ENCODE measurements around the gene ESRRA. TPM values are rescaled to one million over a fixed set of nuclear protein-coding genes. Genes with fewer than 3 reads are reported as not detected.

The ESRRA gene
- total RNA-seq, 2 experiments from 2014 or later, result 18.5 to 21.7 TPM

GRCh38 chr11:64355078-64355940 is 50.0 kb downstream of the ESRRA start:
- CTCF ChIA-PET, result interaction anchor here (0.6 to 7.0 kb wide), 14 partner anchors 7 to 1747 kb away, joined by 3 to 61 read pairs (median 4); partner anchors contain the start of genes CCDC88B, PRDX5 and TRMT112
- DNase-seq, result peak; percentile 74
- Mint-ChIP-seq H3K9me3 (no peaks in the 10 kb centered on the region), H3K4me3 (no peak overlapping the region), H3K27ac (peak overlapping the region; percentile 61), H3K36me3 (ENCODE audit: low read depth) (peaks cover 2% of the 10 kb centered on the region), H3K4me1 (ENCODE audit: low read depth) (peaks cover 24% of the 10 kb centered on the region), H3K27me3 (ENCODE audit: low read depth) (no peaks in the 10 kb centered on the region)
- intact Hi-C loops (cut with micrococcal nuclease), result loop anchor here (1.0 to 5.0 kb wide), 5 partner anchors 15 to 367 kb away; partner anchors contain the start of genes CCDC88B, NRXN2, PRDX5 and STIP1

GRCh38 chr11:64356498-64357411 is 51.4 kb downstream of the ESRRA start:
- intact Hi-C loops (cut with micrococcal nuclease), result loop anchor here (5.0 kb wide), 2 partner anchors 169 to 366 kb away; partner anchors contain the start of genes NRXN2 and STIP1
- Mint-ChIP-seq H3K27ac (peak overlapping the region; percentile 46), H3K36me3 (ENCODE audit: low read depth) (peaks cover 2% of the 10 kb centered on the region), H3K9me3 (no peaks in the 10 kb centered on the region), H3K27me3 (ENCODE audit: low read depth) (no peaks in the 10 kb centered on the region), H3K4me1 (ENCODE audit: low read depth) (peaks cover 35% of the 10 kb centered on the region), H3K4me3 (no peak overlapping the region)
- CTCF ChIA-PET, result interaction anchor here (0.9 to 7.0 kb wide), 3 partner anchors 9 to 93 kb away, joined by 4 to 61 read pairs (median 6); partner anchors contain the start of gene CCDC88B
- peak; percentile 68 for DNase-seq

- Mint-ChIP-seq H3K27me3 (ENCODE audit: low read depth) (no peaks in the 10 kb centered on the region), H3K4me1 (ENCODE audit: low read depth) (peaks cover 41% of the 10 kb centered on the region), H3K9me3 (no peaks in the 10 kb centered on the region), H3K27ac (no peak overlapping the region), H3K4me3 (no peak overlapping the region), H3K36me3 (ENCODE audit: low read depth) (peaks cover 7% of the 10 kb centered on the region)
- intact Hi-C loops (cut with micrococcal nuclease), result loop anchor here (5.0 kb wide), 2 partner anchors 170 to 365 kb away; partner anchors contain the start of genes NRXN2 and STIP1
- DNase-seq, result no peak
- CTCF ChIA-PET, result interaction anchor here (0.9 to 7.0 kb wide), 4 partner anchors 14 to 92 kb away, joined by 3 to 61 read pairs (median 6); partner anchors contain the start of genes CCDC88B, PRDX5 and TRMT112
These were observed 52.1 kb downstream of the ESRRA start for GRCh38 chr11:64357446-64357845.

- peak; percentile 79 for DNase-seq
- no peaks in the 10 kb centered on the region for H3K9me3 Mint-ChIP-seq
- peaks cover 41% of the 10 kb centered on the region for H3K4me1 Mint-ChIP-seq (ENCODE audit: low read depth)
- CTCF ChIA-PET, result interaction anchor here (0.7 to 7.0 kb wide), 5 partner anchors 15 to 92 kb away, joined by 3 to 61 read pairs (median 3); partner anchors contain the start of genes CCDC88B, PRDX5 and TRMT112
- H3K27ac Mint-ChIP-seq, result no peak overlapping the region
- peaks cover 9% of the 10 kb centered on the region for H3K36me3 Mint-ChIP-seq (ENCODE audit: low read depth)
- H3K27me3 Mint-ChIP-seq (ENCODE audit: low read depth), result no peaks in the 10 kb centered on the region
- intact Hi-C loops (cut with micrococcal nuclease), result loop anchor here (2.0 to 5.0 kb wide), 3 partner anchors 91 to 364 kb away; partner anchors contain the start of genes NRXN2 and STIP1
- H3K4me3 Mint-ChIP-seq, result peak overlapping the region; percentile 45
These were observed 52.7 kb downstream of the ESRRA start for GRCh38 chr11:64357904-64358535.

- Mint-ChIP-seq H3K36me3 (ENCODE audit: low read depth) (peaks cover 11% of the 10 kb centered on the region), H3K4me3 (peak overlapping the region; percentile 45), H3K9me3 (no peaks in the 10 kb centered on the region), H3K4me1 (ENCODE audit: low read depth) (peaks cover 41% of the 10 kb centered on the region), H3K27me3 (ENCODE audit: low read depth) (no peaks in the 10 kb centered on the region), H3K27ac (no peak overlapping the region)
- intact Hi-C loops (cut with micrococcal nuclease), result loop anchor here (2.0 to 5.0 kb wide), 3 partner anchors 90 to 364 kb away; partner anchors contain the start of genes NRXN2 and STIP1
- CTCF ChIA-PET, result interaction anchor here (0.7 to 7.0 kb wide), 5 partner anchors 16 to 91 kb away, joined by 3 to 61 read pairs (median 3); partner anchors contain the start of genes CCDC88B, PRDX5 and TRMT112
- DNase-seq, result no peak
These were observed 53.2 kb downstream of the ESRRA start for GRCh38 chr11:64358536-64358906.

- CTCF ChIA-PET, result interaction anchor here (0.7 to 2.2 kb wide), 10 partner anchors 10 to 330 kb away, joined by 3 to 7 read pairs (median 4); partner anchors contain the start of genes PRDX5 and TRMT112
- H3K9me3 Mint-ChIP-seq, result no peaks in the 10 kb centered on the region
- H3K27ac Mint-ChIP-seq, result peak within 1 kb of the TSS; percentile 34
- DNase-seq, result peak; percentile 60
- intact Hi-C loops (cut with micrococcal nuclease), result loop anchor here (2.0 to 5.0 kb wide), 3 partner anchors 90 to 363 kb away; partner anchors contain the start of genes NRXN2 and STIP1
- peaks cover 41% of the 10 kb centered on the region for H3K4me1 Mint-ChIP-seq (ENCODE audit: low read depth)
- H3K4me3 Mint-ChIP-seq, result peak within 1 kb of the TSS; percentile 91
- H3K27me3 Mint-ChIP-seq (ENCODE audit: low read depth), result no peaks in the 10 kb centered on the region
- H3K36me3 Mint-ChIP-seq (ENCODE audit: low read depth), result peaks cover 14% of the 10 kb centered on the region
These were observed 53.8 kb downstream of the ESRRA start, which contains the start of gene RPS6KA4 for GRCh38 chr11:64358907-64359711. RPS6KA4 (plus strand) TSS chr11:64359162; CDS start chr11:64359236, 74 bp downstream.

- Mint-ChIP-seq H3K27me3 (ENCODE audit: low read depth) (no peaks in the 10 kb centered on the region), H3K9me3 (no peaks in the 10 kb centered on the region), H3K27ac (peak overlapping the region; percentile 34), H3K4me1 (ENCODE audit: low read depth) (peaks cover 41% of the 10 kb centered on the region), H3K4me3 (peak overlapping the region; percentile 91), H3K36me3 (ENCODE audit: low read depth) (peaks cover 18% of the 10 kb centered on the region)
- CTCF ChIA-PET, result interaction anchor here (0.8 to 2.2 kb wide), 12 partner anchors 10 to 329 kb away, joined by 3 to 7 read pairs (median 4); partner anchors contain the start of genes PRDX5 and TRMT112
- intact Hi-C loops (cut with micrococcal nuclease), result loop anchor here (2.0 to 5.0 kb wide), 4 partner anchors 89 to 362 kb away; partner anchors contain the start of genes NRXN2 and STIP1
- peak; percentile 49 for DNase-seq
These were observed 54.6 kb downstream of the ESRRA start for GRCh38 chr11:64359712-64360445.

- peak overlapping the region; percentile 91 for H3K4me3 Mint-ChIP-seq
- no peaks in the 10 kb centered on the region for H3K27me3 Mint-ChIP-seq (ENCODE audit: low read depth)
- H3K36me3 Mint-ChIP-seq (ENCODE audit: low read depth), result peaks cover 18% of the 10 kb centered on the region
- CTCF ChIA-PET, result interaction anchor here (0.8 to 1.6 kb wide), 9 partner anchors 11 to 225 kb away, joined by 3 to 7 read pairs (median 3); partner anchors contain the start of genes PRDX5 and TRMT112
- peaks cover 39% of the 10 kb centered on the region for H3K4me1 Mint-ChIP-seq (ENCODE audit: low read depth)
- DNase-seq, result no peak
- no peaks in the 10 kb centered on the region for H3K9me3 Mint-ChIP-seq
- intact Hi-C loops (cut with micrococcal nuclease), result loop anchor here (5.0 kb wide), 1 partner anchor 292 kb away; no protein-coding TSS in a partner anchor
- H3K27ac Mint-ChIP-seq, result no peak overlapping the region
These were observed 55.2 kb downstream of the ESRRA start for GRCh38 chr11:64360448-64360921.

- intact Hi-C loops (cut with micrococcal nuclease), result loop anchor here (5.0 kb wide), 1 partner anchor 291 kb away; no protein-coding TSS in a partner anchor
- CTCF ChIA-PET, result interaction anchor here (1.5 kb wide), 1 partner anchor 20 kb away, joined by 3 read pairs; no protein-coding TSS in a partner anchor
- no peak for DNase-seq
- Mint-ChIP-seq H3K27ac (no peak overlapping the region), H3K9me3 (no peaks in the 10 kb centered on the region), H3K4me3 (no peak overlapping the region), H3K27me3 (ENCODE audit: low read depth) (no peaks in the 10 kb centered on the region), H3K36me3 (ENCODE audit: low read depth) (peaks cover 24% of the 10 kb centered on the region), H3K4me1 (ENCODE audit: low read depth) (peaks cover 36% of the 10 kb centered on the region)
These were observed 56.3 kb downstream of the ESRRA start for GRCh38 chr11:64361659-64362058.
